GM19099 (cell line): ENCODE results near the gene ECPAS.

ENCODE experiments used
- POLR2A ChIP-seq: IDR thresholded peaks from 3 replicates; pipeline ENCODE4 v1.6.1; 2011; ENCODE audit warnings: low read depth; ENCODE audit not compliant: insufficient read length; ENCODE audit errors: extremely low read depth

ECPAS gene

GRCh38 chr9:111481885-111482636 is 2.1 kb downstream of the ECPAS start:
- no peak for TF ChIP-seq POLR2A

DNA sequence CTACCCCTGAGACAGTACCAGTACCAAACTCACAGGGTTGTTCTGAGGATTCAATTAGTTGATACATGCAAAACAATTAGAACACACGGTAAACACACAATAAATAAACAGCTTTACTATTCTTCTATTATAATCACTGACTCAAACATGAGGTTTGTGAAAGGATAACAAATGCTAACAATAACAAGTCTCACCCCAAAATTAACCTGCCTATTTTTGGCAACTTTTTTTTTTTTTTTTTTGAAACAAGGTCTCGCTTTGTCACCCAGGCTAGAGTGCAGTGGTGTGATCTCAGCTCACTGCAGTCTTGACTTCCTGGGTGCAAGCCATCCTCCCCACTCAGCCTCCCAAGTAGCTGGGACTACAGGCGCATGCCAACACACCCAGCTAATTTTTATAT is 6.5 kb downstream of the ECPAS start:
- no peak for TF ChIP-seq POLR2A

DNA sequence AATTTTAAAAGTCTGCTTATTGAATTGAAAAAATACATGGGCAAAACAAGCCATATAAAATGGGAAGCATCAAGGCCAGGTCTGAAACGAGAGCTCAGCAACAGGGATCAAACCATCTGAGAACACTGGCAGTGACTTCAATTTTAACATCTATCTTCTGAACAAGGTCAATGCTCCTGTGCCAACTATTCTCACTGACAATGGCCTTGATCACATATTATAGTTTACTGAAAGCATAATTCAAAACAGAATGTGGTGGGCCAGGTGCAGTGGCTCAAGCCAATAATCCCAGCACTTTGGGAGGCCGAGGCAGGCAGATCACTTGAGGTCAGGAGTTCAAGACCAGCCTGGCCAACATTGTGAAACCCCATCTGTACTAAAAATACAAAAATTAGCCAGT is 9.0 kb downstream of the ECPAS start:
- no peak for TF ChIP-seq POLR2A

- TF ChIP-seq POLR2A: no peak
Observed at GRCh38 chr9:111474385-111474784, 9.8 kb downstream of the ECPAS start.

GRCh38 chr9:111467778-111468367 is 16.3 kb downstream of the ECPAS start:
- no peak for TF ChIP-seq POLR2A

DNA sequence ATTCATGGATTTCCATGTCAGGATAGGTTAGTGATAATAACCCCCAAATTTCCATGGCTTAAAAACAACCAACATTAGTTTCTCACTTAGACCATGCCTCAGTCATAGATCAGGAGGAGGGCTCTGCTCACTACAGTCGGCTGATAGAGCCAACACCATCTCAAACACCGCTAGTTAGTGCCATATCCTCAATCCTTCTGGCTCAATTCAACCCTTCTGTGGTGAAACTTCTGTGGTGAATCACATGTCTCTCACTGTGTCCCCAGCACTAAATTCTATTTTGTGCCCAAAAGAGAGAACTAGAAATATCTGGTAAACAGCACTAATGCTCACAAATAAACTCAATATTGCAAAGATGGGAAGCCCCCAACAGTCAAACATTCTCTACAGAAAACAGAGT is 21.1 kb downstream of the ECPAS start:
- TF ChIP-seq POLR2A: no peak

GRCh38 chr9:111458139-111459009 is 25.8 kb downstream of the ECPAS start:
- TF ChIP-seq POLR2A: no peak

DNA sequence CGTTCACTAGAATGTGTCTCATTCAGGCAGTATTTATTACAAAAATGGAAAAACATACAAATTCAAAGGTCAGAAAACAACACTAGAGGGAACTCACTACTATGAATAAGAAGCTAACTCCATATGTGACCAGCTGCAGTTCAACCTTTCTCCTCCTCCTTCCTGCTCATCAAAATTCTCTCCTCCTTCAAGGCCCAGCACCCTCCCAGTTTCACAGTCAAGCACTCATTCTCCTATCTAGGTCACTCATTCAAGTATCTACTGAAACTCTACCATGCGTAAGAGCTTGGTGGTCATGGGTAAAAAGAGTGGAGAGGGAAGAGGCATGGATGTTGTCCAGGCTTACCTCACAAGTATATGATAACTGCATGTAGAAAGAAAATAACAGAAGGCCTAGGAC is 27.7 kb downstream of the ECPAS start:
- TF ChIP-seq POLR2A: no peak

- TF ChIP-seq POLR2A: no peak
Observed at GRCh38 chr9:111455638-111456037, 28.5 kb downstream of the ECPAS start.

DNA sequence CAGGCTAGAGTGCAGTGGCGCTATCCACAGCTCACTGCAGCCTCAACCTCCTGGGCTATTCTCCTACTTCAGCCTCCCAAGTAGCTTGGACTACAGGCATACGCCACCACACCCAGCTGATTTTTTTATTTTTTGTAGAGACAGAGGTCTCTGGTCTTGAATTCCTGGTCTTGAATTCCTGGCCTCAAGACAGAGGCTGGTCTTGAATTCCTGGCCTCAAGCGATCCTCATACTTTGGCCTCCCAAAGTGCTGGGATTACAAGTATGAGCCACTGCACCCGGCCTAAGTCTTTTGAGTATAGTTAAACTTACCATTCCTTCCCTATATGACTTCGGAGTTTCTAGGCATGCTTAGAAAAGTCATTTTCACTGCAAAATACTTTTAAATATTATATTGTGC is 29.4 kb downstream of the ECPAS start:
- TF ChIP-seq POLR2A: no peak

DNA sequence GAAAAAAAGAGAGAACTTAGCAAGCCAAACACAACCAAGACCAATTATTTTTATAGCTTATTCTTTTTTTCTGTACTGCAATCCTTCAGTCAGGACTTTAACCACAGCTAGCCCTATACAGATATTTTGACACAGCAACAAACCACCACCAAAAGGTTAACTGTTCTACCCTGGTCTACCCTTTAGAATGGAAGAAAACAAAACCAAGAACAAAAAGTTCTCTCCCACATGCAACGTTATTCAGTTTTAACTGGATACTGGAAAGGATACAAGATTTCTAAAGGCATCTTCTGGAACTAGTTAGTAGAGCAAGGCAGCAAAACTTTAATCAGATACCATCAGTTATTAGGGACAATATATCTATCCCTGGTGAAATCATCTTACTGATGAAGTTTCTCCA is 32.6 kb downstream of the ECPAS start:
- no peak for TF ChIP-seq POLR2A

- no peak for TF ChIP-seq POLR2A
Observed at GRCh38 chr9:111450124-111450523, 34.1 kb downstream of the ECPAS start.

DNA sequence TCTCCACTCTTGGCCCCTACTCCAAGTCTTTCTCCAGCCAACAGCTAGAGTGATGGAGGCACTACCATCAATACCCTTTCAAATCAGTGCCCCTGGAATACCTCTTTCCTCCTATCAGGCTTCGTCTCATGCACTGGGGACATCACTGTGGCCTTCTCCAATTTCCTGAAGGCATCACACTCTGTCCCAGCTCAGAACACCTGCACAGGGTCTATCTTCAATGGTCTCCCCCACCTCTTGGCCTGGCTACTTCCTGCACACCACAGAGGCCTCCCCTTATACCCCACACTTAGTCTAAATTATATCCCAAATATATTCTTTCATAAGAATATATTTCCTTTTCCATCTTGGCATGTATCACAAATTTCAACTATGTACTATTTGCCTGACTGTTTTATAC is 34.5 kb downstream of the ECPAS start:
- no peak for TF ChIP-seq POLR2A

- TF ChIP-seq POLR2A: no peak
Observed at GRCh38 chr9:111443454-111443853, 40.7 kb downstream of the ECPAS start.

- TF ChIP-seq POLR2A: no peak
Observed at GRCh38 chr9:111442360-111443027, 41.7 kb downstream of the ECPAS start.
